Measurements from ENCODE around the gene ROBO1. TPM values are rescaled to one million over a fixed set of nuclear protein-coding genes. Genes with fewer than 3 reads are reported as not detected.

The ROBO1 gene
- total RNA-seq, 2 experiments from 2014 or later, result 3.0 to 3.1 TPM

DNA sequence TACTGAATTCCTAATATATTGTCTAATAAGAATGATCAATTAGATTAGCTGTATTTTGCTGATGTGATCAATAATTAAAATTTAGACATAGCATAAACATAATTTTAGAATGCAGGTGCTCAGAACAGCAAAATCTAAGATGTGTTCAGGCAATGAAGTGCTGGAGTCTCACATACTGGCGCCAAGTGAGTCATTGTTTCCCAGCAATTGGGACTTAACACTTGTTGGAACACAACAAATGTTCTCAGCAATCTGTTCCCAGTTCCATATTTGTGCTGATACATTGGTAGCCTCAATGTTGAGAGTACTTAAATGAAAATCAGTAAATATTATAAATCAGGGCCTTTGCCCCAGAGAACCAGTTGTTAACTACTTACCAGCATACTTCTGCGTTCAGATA, 619.0 kb downstream of the ROBO1 start:
- POLR2A ChIA-PET, result no interaction called here

GRCh38 chr3:79146024-79146423, 621.8 kb downstream of the ROBO1 start:
- Mint-ChIP-seq H3K9me3 (ENCODE audit: insufficient read depth) (peaks cover 4% of the 10 kb centered on the region), H3K4me1 (ENCODE audit: low read depth) (no peaks in the 10 kb centered on the region), H3K4me3 (no peak overlapping the region), H3K27ac (no peak overlapping the region), H3K27me3 (ENCODE audit: low read depth) (no peaks in the 10 kb centered on the region), H3K36me3 (ENCODE audit: low read depth) (no peaks in the 10 kb centered on the region)
- ATAC-seq, result no peak
- ChIA-PET POLR2A (no interaction called here), CTCF (interaction anchor here (1.2 kb wide), 1 partner anchor 60 kb away, joined by 3 read pairs; no protein-coding TSS in a partner anchor)
- no peak for DNase-seq

More for the DNA sequence above, 619.0 kb downstream of the ROBO1 start:
- CTCF ChIA-PET, result no interaction called here
- peaks cover 4% of the 10 kb centered on the region for H3K9me3 Mint-ChIP-seq (ENCODE audit: insufficient read depth)
- DNase-seq (no peak), ATAC-seq (no peak)
- H3K4me1 Mint-ChIP-seq (ENCODE audit: low read depth), result no peaks in the 10 kb centered on the region
- no peaks in the 10 kb centered on the region for H3K27me3 Mint-ChIP-seq (ENCODE audit: low read depth)
- H3K4me3 Mint-ChIP-seq, result no peak overlapping the region
- no peak overlapping the region for H3K27ac Mint-ChIP-seq
- H3K36me3 Mint-ChIP-seq (ENCODE audit: low read depth), result no peaks in the 10 kb centered on the region

- ATAC-seq (no peak), DNase-seq (no peak)
- Mint-ChIP-seq H3K27me3 (ENCODE audit: low read depth) (no peaks in the 10 kb centered on the region), H3K27ac (no peak overlapping the region), H3K4me3 (no peak overlapping the region), H3K36me3 (ENCODE audit: low read depth) (no peaks in the 10 kb centered on the region), H3K4me1 (ENCODE audit: low read depth) (no peaks in the 10 kb centered on the region), H3K9me3 (ENCODE audit: insufficient read depth) (peaks cover 8% of the 10 kb centered on the region)
- CTCF ChIA-PET, result no interaction called here
- POLR2A ChIA-PET, result no interaction called here
Observed at GRCh38 chr3:79140708-79141107, 627.1 kb downstream of the ROBO1 start.

DNA sequence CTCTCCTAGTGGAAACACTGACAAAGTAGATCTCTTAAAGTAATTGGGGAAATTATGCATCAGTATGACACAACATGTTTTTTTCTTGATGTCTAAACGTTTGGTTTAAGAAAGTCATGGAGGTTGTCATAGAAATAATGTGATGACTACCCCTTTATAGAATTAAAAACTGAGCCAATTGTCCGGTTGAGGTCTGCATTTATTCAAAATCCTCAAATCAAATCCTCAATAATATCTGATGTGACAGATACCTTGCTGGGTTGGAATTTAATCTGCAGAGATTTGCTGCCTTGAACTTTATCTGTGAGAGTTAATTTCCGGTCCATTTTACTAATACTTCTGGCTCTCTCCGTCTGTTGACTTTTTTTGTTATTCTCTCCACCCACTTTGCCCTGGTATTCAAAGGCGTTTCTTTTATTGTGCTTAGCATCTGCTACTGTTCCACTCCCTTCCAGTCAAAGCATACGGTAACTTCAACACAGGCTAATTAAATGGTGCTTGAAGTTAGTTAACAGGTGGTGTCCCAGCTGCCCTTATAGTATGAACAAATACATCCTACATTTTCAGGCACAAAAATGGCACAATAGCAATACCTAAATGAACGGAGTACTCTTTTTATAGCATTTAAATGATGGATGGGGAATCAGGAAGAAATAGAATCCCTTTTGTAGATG, 628.3 kb downstream of the ROBO1 start:
- no peak for DNase-seq
- peaks cover 10% of the 10 kb centered on the region for H3K9me3 Mint-ChIP-seq (ENCODE audit: insufficient read depth)
- ATAC-seq, result no peak
- H3K27ac Mint-ChIP-seq, result no peak overlapping the region
- no peaks in the 10 kb centered on the region for H3K4me1 Mint-ChIP-seq (ENCODE audit: low read depth)
- POLR2A ChIA-PET, result no interaction called here
- no peaks in the 10 kb centered on the region for H3K27me3 Mint-ChIP-seq (ENCODE audit: low read depth)
- H3K36me3 Mint-ChIP-seq (ENCODE audit: low read depth), result no peaks in the 10 kb centered on the region
- CTCF ChIA-PET, result no interaction called here
- H3K4me3 Mint-ChIP-seq, result no peak overlapping the region

GRCh38 chr3:79125313-79125984, 642.3 kb downstream of the ROBO1 start:
- POLR2A ChIA-PET, result no interaction called here
- Mint-ChIP-seq H3K4me1 (ENCODE audit: low read depth) (no peaks in the 10 kb centered on the region), H3K9me3 (ENCODE audit: insufficient read depth) (no peaks in the 10 kb centered on the region)

DNA sequence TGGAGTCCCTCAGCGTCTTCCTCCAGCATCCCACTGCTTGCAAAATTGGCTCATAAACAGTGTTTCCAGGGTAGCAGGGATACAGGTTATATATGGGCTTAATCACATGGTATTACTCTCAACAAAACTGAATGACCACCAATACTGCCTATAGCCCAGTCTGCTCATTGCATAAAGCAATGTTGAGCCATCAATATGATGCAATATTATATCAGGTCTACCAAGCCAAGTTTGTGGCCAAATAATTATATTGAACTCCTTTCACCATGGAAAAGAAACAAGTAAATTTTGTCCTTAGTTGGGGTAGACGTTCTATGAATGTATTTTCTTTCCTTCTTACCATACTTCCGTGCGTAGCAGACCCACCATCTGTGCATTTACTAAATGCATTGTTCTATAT, 652.3 kb downstream of the ROBO1 start:
- Mint-ChIP-seq H3K27me3 (ENCODE audit: low read depth) (no peaks in the 10 kb centered on the region), H3K9me3 (ENCODE audit: insufficient read depth) (no peaks in the 10 kb centered on the region), H3K4me3 (no peak overlapping the region), H3K36me3 (ENCODE audit: low read depth) (no peaks in the 10 kb centered on the region), H3K27ac (no peak overlapping the region), H3K4me1 (ENCODE audit: low read depth) (no peaks in the 10 kb centered on the region)
- DNase-seq (no peak), ATAC-seq (no peak)
- ChIA-PET CTCF (no interaction called here), POLR2A (no interaction called here)

More at GRCh38 chr3:79125313-79125984, 642.3 kb downstream of the ROBO1 start:
- Mint-ChIP-seq H3K27me3 (ENCODE audit: low read depth) (no peaks in the 10 kb centered on the region), H3K36me3 (ENCODE audit: low read depth) (no peaks in the 10 kb centered on the region), H3K4me3 (no peak overlapping the region), H3K27ac (no peak overlapping the region)
- ATAC-seq, result no peak
- DNase-seq, result no peak
- CTCF ChIA-PET, result no interaction called here

GRCh38 chr3:79113876-79114275, 653.9 kb downstream of the ROBO1 start:
- POLR2A ChIA-PET, result no interaction called here
- no peak for DNase-seq
- Mint-ChIP-seq H3K9me3 (ENCODE audit: insufficient read depth) (no peaks in the 10 kb centered on the region), H3K4me1 (ENCODE audit: low read depth) (no peaks in the 10 kb centered on the region), H3K36me3 (ENCODE audit: low read depth) (no peaks in the 10 kb centered on the region), H3K27ac (no peak overlapping the region), H3K27me3 (ENCODE audit: low read depth) (no peaks in the 10 kb centered on the region), H3K4me3 (no peak overlapping the region)
- no peak for ATAC-seq
- CTCF ChIA-PET, result no interaction called here

GRCh38 chr3:79111375-79112052, 656.3 kb downstream of the ROBO1 start:
- H3K4me3 Mint-ChIP-seq, result no peak overlapping the region
- ATAC-seq (no peak), DNase-seq (no peak)
- no peaks in the 10 kb centered on the region for H3K36me3 Mint-ChIP-seq (ENCODE audit: low read depth)
- H3K27me3 Mint-ChIP-seq (ENCODE audit: low read depth), result no peaks in the 10 kb centered on the region
- CTCF ChIA-PET, result no interaction called here
- POLR2A ChIA-PET, result no interaction called here
- H3K4me1 Mint-ChIP-seq (ENCODE audit: low read depth), result no peaks in the 10 kb centered on the region
- H3K9me3 Mint-ChIP-seq (ENCODE audit: insufficient read depth), result no peaks in the 10 kb centered on the region
- H3K27ac Mint-ChIP-seq, result no peak overlapping the region

DNA sequence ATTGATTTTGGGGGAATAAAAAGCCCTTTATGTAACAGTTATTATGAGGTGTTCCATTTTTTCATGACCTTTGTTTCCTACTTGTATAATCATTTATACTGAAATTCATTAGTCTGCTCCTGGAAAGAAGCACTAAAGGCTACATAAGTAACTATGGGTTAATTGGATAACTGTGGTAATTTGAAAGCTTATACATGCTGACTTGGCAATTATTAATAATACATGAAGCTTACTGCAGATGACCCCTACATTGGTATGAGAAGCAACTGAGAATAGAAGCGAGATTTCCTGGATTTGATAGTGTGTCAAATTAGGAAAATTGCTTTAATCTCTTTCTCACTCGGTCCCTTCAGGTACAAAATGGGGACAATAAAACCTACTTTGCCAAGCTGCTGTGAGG, 658.0 kb downstream of the ROBO1 start:
- H3K4me1 Mint-ChIP-seq (ENCODE audit: low read depth), result no peaks in the 10 kb centered on the region
- no peak overlapping the region for H3K27ac Mint-ChIP-seq
- H3K27me3 Mint-ChIP-seq (ENCODE audit: low read depth), result no peaks in the 10 kb centered on the region
- H3K36me3 Mint-ChIP-seq (ENCODE audit: low read depth), result no peaks in the 10 kb centered on the region
- H3K4me3 Mint-ChIP-seq, result no peak overlapping the region
- no peaks in the 10 kb centered on the region for H3K9me3 Mint-ChIP-seq (ENCODE audit: insufficient read depth)
- ChIA-PET CTCF (no interaction called here), POLR2A (no interaction called here)
- ATAC-seq, result no peak
- DNase-seq, result no peak

DNA sequence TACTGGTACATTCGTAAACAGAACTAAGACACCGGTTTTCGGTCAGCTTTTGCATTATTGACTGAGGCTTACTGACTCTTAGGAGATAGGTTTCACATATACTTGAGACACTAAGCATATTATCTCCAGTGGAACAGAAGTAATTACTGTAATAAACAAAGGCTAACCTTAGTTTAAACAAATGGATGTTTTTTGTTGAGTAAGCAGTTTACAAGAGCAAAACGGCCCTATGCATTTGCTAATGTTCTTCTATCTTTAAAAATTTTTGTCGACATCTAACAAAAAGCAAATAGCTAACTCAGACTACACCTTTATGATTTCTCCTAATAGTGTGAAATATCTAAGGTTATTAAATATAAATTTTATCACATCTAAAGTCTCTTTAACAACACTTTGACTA, 664.5 kb downstream of the ROBO1 start:
- no peak for DNase-seq
- POLR2A ChIA-PET, result no interaction called here
- Mint-ChIP-seq H3K27me3 (ENCODE audit: low read depth) (no peaks in the 10 kb centered on the region), H3K27ac (no peak overlapping the region), H3K36me3 (ENCODE audit: low read depth) (no peaks in the 10 kb centered on the region), H3K4me1 (ENCODE audit: low read depth) (no peaks in the 10 kb centered on the region), H3K4me3 (no peak overlapping the region), H3K9me3 (ENCODE audit: insufficient read depth) (no peaks in the 10 kb centered on the region)
- CTCF ChIA-PET, result no interaction called here
- ATAC-seq, result no peak

GRCh38 chr3:79097964-79098660, 669.7 kb downstream of the ROBO1 start:
- ChIA-PET CTCF (no interaction called here), POLR2A (no interaction called here)
- H3K9me3 Mint-ChIP-seq (ENCODE audit: insufficient read depth), result no peaks in the 10 kb centered on the region
- DNase-seq, result no peak
- H3K4me1 Mint-ChIP-seq (ENCODE audit: low read depth), result no peaks in the 10 kb centered on the region
- no peaks in the 10 kb centered on the region for H3K36me3 Mint-ChIP-seq (ENCODE audit: low read depth)
- no peak overlapping the region for H3K4me3 Mint-ChIP-seq
- H3K27me3 Mint-ChIP-seq (ENCODE audit: low read depth), result no peaks in the 10 kb centered on the region
- no peak overlapping the region for H3K27ac Mint-ChIP-seq
- ATAC-seq, result no peak

DNA sequence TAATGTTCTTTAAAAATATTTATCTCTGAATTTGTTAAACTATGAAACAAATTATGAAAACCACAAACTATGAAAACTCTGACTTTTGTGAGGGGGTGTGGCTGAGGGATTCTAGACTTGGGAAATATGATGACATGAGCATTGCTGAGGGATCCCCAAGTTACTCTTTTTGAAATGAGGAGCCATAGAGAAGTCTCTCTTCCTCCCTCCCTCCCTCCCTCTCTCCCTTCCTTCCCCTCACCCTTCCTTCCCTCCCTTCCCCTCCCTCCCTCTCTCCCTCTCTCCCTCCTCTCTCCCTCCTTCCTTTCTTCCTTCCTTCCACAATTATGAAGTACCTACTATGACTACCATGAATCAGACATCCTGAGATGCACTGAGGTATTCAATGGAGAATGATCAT, 673.1 kb downstream of the ROBO1 start:
- Mint-ChIP-seq H3K4me1 (ENCODE audit: low read depth) (no peaks in the 10 kb centered on the region), H3K27me3 (ENCODE audit: low read depth) (no peaks in the 10 kb centered on the region), H3K36me3 (ENCODE audit: low read depth) (no peaks in the 10 kb centered on the region), H3K9me3 (ENCODE audit: insufficient read depth) (no peaks in the 10 kb centered on the region), H3K27ac (no peak overlapping the region), H3K4me3 (no peak overlapping the region)
- ATAC-seq (no peak), DNase-seq (no peak)
- ChIA-PET CTCF (no interaction called here), POLR2A (no interaction called here)

Measured in activated CD8-positive, alpha-beta T cell treated with anti-CD3 and anti-CD28 coated beads, Interleukin-2, amount 10 ng/mL, durations not matched to agents 7 days and 5 days (primary cell).